GM12892 (cell line): Measurements from ENCODE around the gene CHD8.

ENCODE experiments used
- POLR2A ChIP-seq: IDR thresholded peaks from 2 replicates; pipeline ENCODE4 v1.6.1; 2011; ENCODE audit warnings: low read depth, low read length, control low read depth
- TAF1 ChIP-seq: IDR thresholded peaks from 2 replicates; pipeline ENCODE4 v1.6.1; 2011; ENCODE audit warnings: low read depth, mild to moderate bottlenecking, control low read depth, low read length, borderline replicate concordance

GRCh38 chr14:21385188-21385904 lies 70.6 kb downstream of the CHD8 start:
- TF ChIP-seq POLR2A (no peak; the same call in 1 of the 2 replicates), TAF1 (no peak)
